Activated T-helper 1 cell treated with anti-CD3 and anti-CD28 coated beads, Interleukin-12 subunit alpha, Interleukin-12 subunit beta, Interleukin-2, Interleukin-4 antibody, amounts not matched to agents 30 ng/mL and 10 ng/mL and 1 ng/mL, durations not matched to agents 14 hours and 24 hours and 36 hours (primary cell): ENCODE results near the gene TGFBR1. TPM values are rescaled to one million over a fixed set of nuclear protein-coding genes. Genes with fewer than 3 reads are reported as not detected.
A peak's percentile ranks its signal among the peaks of the same experiment; 100 is the strongest.

Experiments
- DNase-seq: peaks from one replicate; pipeline ENCODE4 v3.0.0; 2021; ENCODE audit warnings: low spot score
- H3K27ac Mint-ChIP-seq: one replicate; pipeline ENCODE4 v1.8.0; 2021; ENCODE audit warnings: mild to moderate bottlenecking, mixed read lengths
- H3K27me3 Mint-ChIP-seq: one replicate; pipeline ENCODE4 v1.8.0; 2022; ENCODE audit warnings: mild to moderate bottlenecking, moderate library complexity, mixed read lengths; ENCODE audit not compliant: insufficient read depth
- H3K36me3 Mint-ChIP-seq: one replicate; pipeline ENCODE4 v1.8.0; 2021; ENCODE audit warnings: low read depth, mixed read lengths
- H3K4me1 Mint-ChIP-seq: one replicate; pipeline ENCODE4 v1.8.0; 2021; ENCODE audit warnings: low read depth, mixed read lengths
- H3K4me3 Mint-ChIP-seq: one replicate; pipeline ENCODE4 v1.8.0; 2021; ENCODE audit warnings: mild to moderate bottlenecking, moderate library complexity, mixed read lengths
- H3K9me3 Mint-ChIP-seq: one replicate; pipeline ENCODE4 v1.8.0; 2021; ENCODE audit warnings: mixed read lengths
- intact Hi-C: fragments of 100-400 bp; cut with micrococcal nuclease; formaldehyde crosslinking; loops from one replicate; pipeline ENCODE4 v1.15.1; 2024
- total RNA-seq: library from RNA; stranded (reverse); gene quantifications from 2 replicates; pipeline ENCODE4 v1.2.3, GENCODE V29; 2022

TGFBR1 gene
- total RNA-seq, 1 donor from 2014 or later, result 42.6 TPM

DNA sequence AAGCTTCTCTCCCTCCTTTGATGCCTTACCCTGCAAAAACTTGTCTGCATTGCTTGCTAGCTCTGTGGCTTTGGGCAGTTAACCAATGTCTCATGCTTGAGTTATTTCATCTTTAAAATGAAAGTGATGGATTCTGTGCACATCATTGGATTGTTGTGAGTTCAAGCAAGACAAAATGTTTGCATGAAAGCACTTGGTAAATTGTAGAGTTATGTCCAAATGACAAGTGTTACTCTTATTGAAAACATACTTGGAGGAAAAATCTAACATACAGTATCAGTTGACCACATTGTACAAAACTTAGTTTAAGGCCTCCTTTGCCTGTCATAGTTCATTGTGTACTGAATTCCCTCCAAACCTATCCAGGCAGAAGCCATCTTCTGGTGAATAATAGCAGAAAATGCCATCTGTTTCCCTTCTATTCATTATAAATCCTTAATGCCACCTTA, 30.0 kb downstream of the TGFBR1 start:
- DNase-seq, result no peak
- Mint-ChIP-seq H3K4me3 (peak overlapping the region; percentile 66), H3K4me1 (peaks cover 66% of the 10 kb centered on the region), H3K36me3 (peaks cover 51% of the 10 kb centered on the region), H3K27ac (peak overlapping the region; percentile 37), H3K9me3 (no peaks in the 10 kb centered on the region), H3K27me3 (no peaks in the 10 kb centered on the region)
- intact Hi-C loops, result loop anchor here (2.0 kb wide), 2 partner anchors 16 to 28 kb away; no protein-coding TSS in a partner anchor

DNA sequence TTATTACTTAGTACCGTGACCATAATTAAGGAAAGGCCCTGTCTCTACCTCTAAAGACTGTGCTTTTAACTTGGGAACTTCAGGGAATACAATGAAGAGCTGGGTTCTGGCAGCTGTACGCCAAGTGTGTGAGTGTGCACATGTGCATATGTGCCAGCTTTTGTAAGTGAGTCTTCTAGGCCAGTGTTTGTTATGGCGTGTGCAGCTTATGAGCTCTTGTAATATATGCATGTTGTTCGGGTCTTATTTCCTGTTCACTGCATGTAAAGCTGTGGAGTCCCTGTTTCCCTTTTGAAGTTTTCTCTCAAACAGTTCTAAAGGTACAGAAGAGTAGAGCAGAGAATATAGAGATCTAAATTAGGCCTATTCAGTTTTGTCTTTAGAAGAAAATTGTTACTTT, 30.5 kb downstream of the TGFBR1 start:
- Mint-ChIP-seq H3K4me3 (peak overlapping the region; percentile 66), H3K4me1 (peaks cover 64% of the 10 kb centered on the region), H3K9me3 (no peaks in the 10 kb centered on the region), H3K27ac (peak overlapping the region; percentile 76), H3K36me3 (peaks cover 49% of the 10 kb centered on the region), H3K27me3 (no peaks in the 10 kb centered on the region)
- intact Hi-C loops, result loop anchor here (2.0 kb wide), 2 partner anchors 17 to 29 kb away; no protein-coding TSS in a partner anchor
- DNase-seq, result no peak

DNA sequence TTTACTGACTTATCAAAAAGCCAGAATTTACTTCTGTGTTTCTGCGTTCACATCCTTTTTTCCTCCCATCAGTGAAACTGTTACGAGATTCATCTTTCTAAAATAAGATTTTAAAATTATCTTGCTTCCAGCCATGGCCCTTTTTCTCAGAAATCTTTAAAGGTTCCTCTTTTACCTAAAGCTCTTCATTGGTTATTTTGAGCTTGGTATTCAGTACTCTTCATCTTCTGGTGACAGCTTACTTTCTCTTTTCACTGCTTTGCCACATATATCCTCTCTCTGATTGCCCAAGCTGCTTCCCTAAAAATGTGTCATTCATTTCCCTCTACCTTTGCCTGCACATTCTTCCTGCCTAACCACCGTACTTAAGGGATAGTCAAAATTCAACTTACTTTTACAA, 32.3 kb downstream of the TGFBR1 start:
- peak overlapping the region; percentile 59 for H3K27ac Mint-ChIP-seq
- peaks cover 67% of the 10 kb centered on the region for H3K4me1 Mint-ChIP-seq
- H3K4me3 Mint-ChIP-seq, result no peak overlapping the region
- H3K27me3 Mint-ChIP-seq, result no peaks in the 10 kb centered on the region
- intact Hi-C loops, result no loop called here
- no peak for DNase-seq
- H3K9me3 Mint-ChIP-seq, result no peaks in the 10 kb centered on the region
- H3K36me3 Mint-ChIP-seq, result peaks cover 49% of the 10 kb centered on the region

DNA sequence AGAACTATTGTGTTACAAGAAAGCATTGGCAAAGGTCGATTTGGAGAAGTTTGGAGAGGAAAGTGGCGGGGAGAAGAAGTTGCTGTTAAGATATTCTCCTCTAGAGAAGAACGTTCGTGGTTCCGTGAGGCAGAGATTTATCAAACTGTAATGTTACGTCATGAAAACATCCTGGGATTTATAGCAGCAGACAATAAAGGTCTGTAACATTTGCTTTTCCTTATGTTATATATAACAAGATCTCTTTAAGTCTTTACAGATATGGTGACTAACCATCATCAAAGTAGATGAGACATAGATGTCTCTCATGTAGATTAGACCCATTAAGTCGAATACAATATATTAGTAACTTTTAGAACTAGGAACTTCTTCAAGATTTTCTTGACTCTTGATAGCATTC, 33.0 kb downstream of the TGFBR1 start:
- Mint-ChIP-seq H3K4me3 (no peak overlapping the region), H3K27me3 (no peaks in the 10 kb centered on the region), H3K36me3 (peaks cover 48% of the 10 kb centered on the region), H3K4me1 (peaks cover 62% of the 10 kb centered on the region), H3K9me3 (no peaks in the 10 kb centered on the region), H3K27ac (no peak overlapping the region)
- no peak for DNase-seq
- intact Hi-C loops, result no loop called here

DNA sequence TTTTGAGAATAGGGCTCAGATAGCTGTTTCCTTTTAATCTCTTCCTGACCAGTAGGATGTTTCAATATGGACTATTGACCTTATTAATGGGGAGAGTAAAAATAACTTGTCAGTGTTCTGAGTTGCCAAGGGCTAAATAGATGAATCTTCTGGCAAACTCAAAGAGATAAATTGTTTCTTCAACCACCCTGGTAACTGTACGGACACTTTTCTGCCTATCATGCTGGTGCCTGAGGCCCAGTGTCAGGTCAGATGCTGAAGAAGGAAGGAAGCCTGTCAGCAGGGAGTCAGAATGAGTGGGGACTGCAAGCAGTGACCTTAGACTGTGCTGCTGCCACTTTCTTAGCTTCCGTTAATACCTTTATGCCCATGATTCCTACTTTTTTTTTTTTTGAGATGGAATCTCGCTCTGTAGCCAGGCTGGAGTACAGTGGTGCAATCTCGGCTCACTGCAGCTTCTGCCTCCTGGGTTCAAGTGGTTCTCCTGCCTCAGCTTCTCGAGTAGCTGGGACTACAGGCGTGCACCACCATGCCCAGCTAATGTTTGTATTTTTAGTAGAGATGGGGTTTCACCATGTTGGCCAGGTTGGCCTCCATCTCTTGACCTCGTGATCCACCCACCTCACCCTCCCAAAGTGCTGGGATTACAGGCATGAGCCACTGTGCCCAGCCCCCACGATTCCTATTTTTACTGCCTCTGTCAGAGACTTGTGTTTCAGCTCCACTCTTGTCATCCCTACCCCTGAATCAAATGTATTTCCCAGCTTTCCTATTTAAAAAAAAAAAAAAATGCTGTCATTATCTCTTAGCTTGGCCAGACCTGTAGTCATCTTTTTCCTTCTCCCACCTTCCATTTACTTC, 33.7 kb downstream of the TGFBR1 start:
- Mint-ChIP-seq H3K9me3 (no peaks in the 10 kb centered on the region), H3K36me3 (peaks cover 46% of the 10 kb centered on the region), H3K4me1 (peaks cover 55% of the 10 kb centered on the region), H3K4me3 (no peak overlapping the region), H3K27ac (no peak overlapping the region), H3K27me3 (no peaks in the 10 kb centered on the region)
- no peak for DNase-seq
- intact Hi-C loops, result no loop called here

DNA sequence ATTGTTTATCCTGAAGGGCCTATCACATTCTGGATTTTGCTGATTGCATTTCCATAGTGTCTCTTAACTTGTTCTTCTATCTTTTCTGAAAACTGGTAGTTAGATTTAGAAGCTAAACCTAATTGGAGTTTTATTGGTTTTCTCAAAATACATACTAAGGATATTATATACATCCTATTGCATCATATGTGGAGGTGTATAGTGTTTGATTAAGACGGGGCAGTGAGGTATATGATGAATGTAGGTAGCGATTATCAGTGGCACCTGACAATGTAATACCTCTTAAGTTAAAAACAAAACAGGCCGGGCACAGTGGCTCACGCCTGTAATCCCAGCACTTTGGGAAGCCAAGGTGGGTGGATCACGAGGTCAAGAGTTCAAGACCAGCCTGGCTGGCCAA, 35.0 kb downstream of the TGFBR1 start:
- Mint-ChIP-seq H3K9me3 (no peaks in the 10 kb centered on the region), H3K4me1 (peaks cover 45% of the 10 kb centered on the region), H3K4me3 (no peak overlapping the region), H3K36me3 (peaks cover 54% of the 10 kb centered on the region), H3K27ac (no peak overlapping the region), H3K27me3 (no peaks in the 10 kb centered on the region)
- intact Hi-C loops, result loop anchor here (1.0 kb wide), 3 partner anchors 140 to 292 kb away; no protein-coding TSS in a partner anchor
- no peak for DNase-seq

DNA sequence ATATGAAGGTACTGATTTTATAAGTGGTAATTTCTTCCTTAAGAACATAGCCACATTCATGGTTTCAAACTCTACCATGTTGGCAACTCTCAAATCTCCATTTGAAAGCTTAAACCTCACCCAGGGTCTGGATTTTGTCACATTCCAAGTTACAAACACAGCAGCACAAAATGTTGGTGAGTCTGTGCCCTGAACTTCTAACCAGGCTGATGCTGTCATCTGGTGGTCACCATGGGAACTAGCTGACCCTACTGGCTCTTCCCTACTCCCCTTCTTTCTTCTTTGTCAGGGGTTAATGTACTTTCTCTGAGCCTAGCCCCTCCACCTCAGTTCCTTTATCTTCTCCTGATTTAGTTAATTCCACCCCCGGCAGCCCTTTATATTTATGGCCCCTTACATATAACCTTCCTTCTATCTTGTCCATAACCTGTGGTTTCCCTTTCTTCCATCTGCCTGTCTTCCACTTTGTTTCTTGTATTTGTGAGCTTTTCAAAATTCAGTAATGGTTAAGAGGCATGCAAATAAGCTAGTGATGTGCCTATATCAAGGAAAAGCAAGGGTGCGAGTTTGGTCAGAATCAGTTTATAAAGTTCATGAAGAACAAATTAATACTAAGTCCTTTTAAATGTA, 35.9 kb downstream of the TGFBR1 start:
- H3K4me3 Mint-ChIP-seq, result no peak overlapping the region
- DNase-seq, result no peak
- peaks cover 37% of the 10 kb centered on the region for H3K4me1 Mint-ChIP-seq
- H3K36me3 Mint-ChIP-seq, result peaks cover 62% of the 10 kb centered on the region
- peak overlapping the region; percentile 9 for H3K27ac Mint-ChIP-seq
- intact Hi-C loops, result loop anchor here (1.0 kb wide), 3 partner anchors 140 to 292 kb away; no protein-coding TSS in a partner anchor
- H3K9me3 Mint-ChIP-seq, result no peaks in the 10 kb centered on the region
- H3K27me3 Mint-ChIP-seq, result no peaks in the 10 kb centered on the region

DNA sequence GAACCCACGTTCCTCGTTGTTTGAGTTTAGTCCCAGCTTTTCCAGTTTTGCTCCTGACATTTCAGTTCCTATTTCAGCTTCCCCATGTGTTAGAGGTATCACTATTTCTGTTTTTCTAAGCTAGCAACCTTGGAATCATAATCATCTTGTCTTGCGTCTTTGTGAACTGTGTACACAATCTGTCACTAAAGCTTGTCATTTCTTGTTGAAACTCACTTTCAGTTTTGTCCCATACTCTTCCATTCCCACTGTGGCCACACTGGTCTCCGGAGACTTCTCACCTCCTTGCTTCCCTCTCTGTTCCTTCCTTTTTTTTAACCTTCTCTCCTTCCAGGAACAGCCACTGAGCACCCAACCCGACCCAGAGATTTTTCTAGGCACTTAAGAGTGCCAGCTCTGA, 36.9 kb downstream of the TGFBR1 start:
- H3K36me3 Mint-ChIP-seq, result peaks cover 72% of the 10 kb centered on the region
- H3K27ac Mint-ChIP-seq, result peak overlapping the region; percentile 40
- H3K4me1 Mint-ChIP-seq, result peaks cover 38% of the 10 kb centered on the region
- no peaks in the 10 kb centered on the region for H3K9me3 Mint-ChIP-seq
- no peak for DNase-seq
- intact Hi-C loops, result no loop called here
- no peak overlapping the region for H3K4me3 Mint-ChIP-seq
- H3K27me3 Mint-ChIP-seq, result no peaks in the 10 kb centered on the region

DNA sequence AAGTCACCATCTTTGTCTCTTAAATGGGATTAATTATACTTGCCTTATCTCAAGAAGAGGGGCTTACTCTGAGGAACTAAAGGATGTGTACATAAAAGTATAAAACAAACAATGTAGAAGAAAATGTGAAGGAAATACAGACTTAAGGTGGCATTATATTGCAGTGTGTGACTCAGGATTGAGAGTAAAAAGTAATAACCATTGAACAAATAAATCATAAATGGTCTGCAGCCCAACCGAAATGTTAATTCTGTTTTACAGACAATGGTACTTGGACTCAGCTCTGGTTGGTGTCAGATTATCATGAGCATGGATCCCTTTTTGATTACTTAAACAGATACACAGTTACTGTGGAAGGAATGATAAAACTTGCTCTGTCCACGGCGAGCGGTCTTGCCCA, 37.4 kb downstream of the TGFBR1 start:
- no peak overlapping the region for H3K4me3 Mint-ChIP-seq
- intact Hi-C loops, result no loop called here
- no peaks in the 10 kb centered on the region for H3K9me3 Mint-ChIP-seq
- DNase-seq, result no peak
- peak overlapping the region; percentile 40 for H3K27ac Mint-ChIP-seq
- peaks cover 39% of the 10 kb centered on the region for H3K4me1 Mint-ChIP-seq
- no peaks in the 10 kb centered on the region for H3K27me3 Mint-ChIP-seq
- peaks cover 75% of the 10 kb centered on the region for H3K36me3 Mint-ChIP-seq

DNA sequence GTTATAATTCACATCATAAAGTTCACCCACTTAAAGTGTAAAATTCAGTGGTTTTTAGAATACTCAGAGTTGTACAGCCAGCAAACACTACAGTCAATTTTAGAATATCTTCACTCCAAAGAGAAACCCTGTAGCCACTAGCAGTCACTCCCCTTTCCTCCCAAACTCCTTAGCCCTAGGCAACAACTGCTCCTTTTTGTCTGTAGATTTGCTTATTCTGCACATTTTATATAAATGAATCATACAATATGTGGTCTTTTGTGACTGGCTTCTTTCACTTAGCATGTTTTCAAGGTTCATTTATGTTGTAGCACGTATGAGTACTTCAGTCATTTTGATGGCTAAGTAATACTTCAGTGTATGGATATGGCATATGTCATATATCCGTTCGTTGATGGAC, 38.7 kb downstream of the TGFBR1 start:
- no peaks in the 10 kb centered on the region for H3K27me3 Mint-ChIP-seq
- H3K9me3 Mint-ChIP-seq, result no peaks in the 10 kb centered on the region
- no peak overlapping the region for H3K27ac Mint-ChIP-seq
- DNase-seq, result no peak
- H3K4me3 Mint-ChIP-seq, result no peak overlapping the region
- intact Hi-C loops, result no loop called here
- peaks cover 73% of the 10 kb centered on the region for H3K36me3 Mint-ChIP-seq
- H3K4me1 Mint-ChIP-seq, result peaks cover 37% of the 10 kb centered on the region

DNA sequence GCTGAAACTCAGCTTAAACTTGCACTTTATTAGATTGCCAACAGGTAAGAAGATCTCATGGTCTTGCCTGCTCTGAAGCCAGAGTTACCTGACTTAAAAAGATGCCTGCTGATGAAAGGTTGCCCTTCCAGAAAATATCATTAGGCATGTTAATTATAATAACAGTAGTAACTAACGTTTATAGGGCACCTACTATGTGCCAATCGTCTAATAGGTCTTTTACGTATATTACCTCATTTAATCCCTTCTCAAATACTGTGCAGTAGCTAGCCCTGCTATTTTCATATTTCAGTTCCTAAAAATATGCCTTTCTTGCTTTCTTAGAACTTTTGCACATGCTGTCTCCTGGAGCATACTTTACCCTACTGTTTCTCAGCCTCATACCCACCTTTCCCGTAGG, 40.1 kb downstream of the TGFBR1 start:
- Mint-ChIP-seq H3K27me3 (no peaks in the 10 kb centered on the region), H3K4me1 (peaks cover 37% of the 10 kb centered on the region), H3K36me3 (peaks cover 68% of the 10 kb centered on the region), H3K4me3 (no peak overlapping the region), H3K27ac (no peak overlapping the region), H3K9me3 (no peaks in the 10 kb centered on the region)
- intact Hi-C loops, result no loop called here
- DNase-seq, result no peak

DNA sequence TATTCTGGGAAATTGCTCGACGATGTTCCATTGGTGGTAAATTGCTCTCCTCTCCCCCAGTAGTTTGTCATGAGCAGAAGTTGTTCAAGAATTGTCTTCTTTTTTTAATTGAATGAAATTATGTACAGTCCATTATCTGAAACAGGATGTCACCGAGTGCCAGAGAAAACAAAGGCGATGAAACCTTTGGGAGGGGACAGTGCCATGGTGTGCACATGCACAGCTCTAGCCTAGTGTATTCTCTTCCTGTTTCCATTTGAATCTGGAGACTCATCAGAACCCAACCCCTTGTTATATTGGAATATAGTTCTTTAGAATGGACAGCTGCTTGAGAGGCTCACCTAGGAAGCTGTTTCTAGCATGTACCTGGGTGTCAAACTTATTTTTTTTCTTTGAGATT, 41.7 kb downstream of the TGFBR1 start:
- intact Hi-C loops, result no loop called here
- Mint-ChIP-seq H3K27ac (no peak overlapping the region), H3K36me3 (peaks cover 68% of the 10 kb centered on the region), H3K4me1 (peaks cover 36% of the 10 kb centered on the region), H3K27me3 (no peaks in the 10 kb centered on the region), H3K9me3 (no peaks in the 10 kb centered on the region), H3K4me3 (no peak overlapping the region)
- no peak for DNase-seq

DNA sequence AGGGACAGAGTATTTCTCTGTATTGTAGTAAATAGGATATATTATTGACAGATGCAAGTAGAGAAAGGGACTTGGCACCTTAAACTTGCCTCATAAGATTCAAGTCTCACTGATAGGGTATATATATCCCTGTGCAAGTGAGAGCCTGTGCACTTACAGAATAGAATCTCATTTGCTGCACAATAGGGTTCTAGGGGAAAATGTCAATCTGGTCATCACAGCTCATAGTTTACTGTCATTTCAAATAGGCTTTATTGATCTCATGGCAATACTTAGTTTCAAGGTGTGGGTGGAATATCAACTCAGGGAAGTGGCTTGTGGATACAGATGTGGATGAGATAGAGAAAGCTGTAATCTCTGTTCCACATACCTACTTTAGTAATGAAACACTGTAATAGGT, 42.3 kb downstream of the TGFBR1 start:
- no peak overlapping the region for H3K27ac Mint-ChIP-seq
- H3K4me3 Mint-ChIP-seq, result no peak overlapping the region
- no peaks in the 10 kb centered on the region for H3K27me3 Mint-ChIP-seq
- intact Hi-C loops, result no loop called here
- no peak for DNase-seq
- no peaks in the 10 kb centered on the region for H3K9me3 Mint-ChIP-seq
- peaks cover 30% of the 10 kb centered on the region for H3K4me1 Mint-ChIP-seq
- peaks cover 68% of the 10 kb centered on the region for H3K36me3 Mint-ChIP-seq
